Stimulated activated CD8-positive, alpha-beta memory T cell treated with anti-CD3 and anti-CD28 coated beads, Interleukin-7, amount 100 ng/mL, for 1 hour (primary cell): ENCODE data around the gene KRT2.

Experiments used
- DNase-seq, 2 donors: peaks; one replicate each; pipeline ENCODE4 v3.0.0-alpha.2; 2020; ENCODE audit warnings: low read depth in 2 of 2

The KRT2 gene

DNA sequence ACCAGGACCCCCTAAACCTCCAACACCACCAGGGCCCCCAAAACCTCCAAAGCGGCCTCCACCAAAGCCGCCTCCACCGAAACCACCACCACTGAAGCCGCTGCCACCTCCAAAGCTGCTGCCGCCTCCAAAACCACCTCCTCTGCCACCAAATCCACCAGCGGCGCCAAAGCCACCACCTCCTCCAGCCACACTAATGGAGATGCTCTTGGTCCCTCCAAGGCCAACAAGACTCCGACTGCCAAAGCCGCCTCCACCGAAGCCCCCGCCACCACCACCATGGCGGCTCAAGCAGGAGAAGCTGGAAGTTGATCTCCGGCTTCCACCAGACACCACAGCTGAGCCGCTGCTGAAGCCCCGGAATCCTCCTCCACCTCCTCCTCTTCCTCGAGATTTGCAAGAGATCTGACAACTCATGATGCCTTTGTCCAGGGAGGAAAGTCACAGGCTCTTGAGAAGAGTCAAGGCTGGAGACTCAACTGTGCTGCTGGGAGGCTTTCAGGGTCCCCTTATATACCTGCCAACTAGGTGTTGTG, at the start of gene KRT2:
Gene KRT2, minus strand, starts transcription at position 486 of the 536 bp plus-strand sequence. Its CDS starts 69 bp downstream, at position 417.
- no peak for DNase-seq

DNA sequence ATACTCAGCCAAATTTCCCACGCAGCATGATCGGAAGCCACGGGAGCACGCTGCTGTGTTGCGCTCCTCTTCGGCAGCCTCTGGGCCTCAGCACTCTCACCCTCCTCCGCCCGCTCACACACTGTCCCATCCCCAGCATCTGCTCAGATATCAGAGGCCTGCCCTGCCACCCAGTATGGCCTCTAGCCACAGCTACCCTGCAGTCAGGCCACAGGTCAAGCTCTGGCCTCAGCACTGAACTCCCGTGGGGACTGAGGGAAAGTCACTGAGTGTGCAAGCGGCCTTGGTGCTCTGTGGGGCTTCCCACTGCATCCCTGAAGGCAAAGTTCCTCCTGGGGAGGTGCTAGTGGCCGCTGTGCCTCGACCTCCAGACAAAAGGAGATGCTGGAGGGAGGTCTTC, 49.3 kb upstream of the KRT2 start:
- no peak for DNase-seq

DNA sequence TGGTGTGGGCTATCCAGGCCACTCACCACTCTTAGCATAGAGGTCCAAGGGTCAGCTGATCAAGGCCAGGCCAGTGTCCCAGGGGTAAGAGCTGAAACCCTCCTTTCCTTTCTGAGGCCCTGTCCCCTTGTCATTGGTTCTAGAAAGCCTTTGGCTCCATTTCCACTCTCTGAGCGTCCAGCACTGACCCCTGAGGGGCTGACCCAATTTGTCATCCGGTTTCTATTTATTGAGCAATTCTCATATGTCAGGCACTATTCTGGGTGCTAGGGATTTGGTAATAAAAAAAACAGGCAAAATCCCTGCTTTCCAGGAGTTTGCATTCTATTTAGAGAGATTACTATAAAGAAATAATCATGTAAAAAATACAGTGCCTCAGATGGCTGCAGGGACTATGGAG, 47.9 kb upstream of the KRT2 start:
- no peak for DNase-seq

DNA sequence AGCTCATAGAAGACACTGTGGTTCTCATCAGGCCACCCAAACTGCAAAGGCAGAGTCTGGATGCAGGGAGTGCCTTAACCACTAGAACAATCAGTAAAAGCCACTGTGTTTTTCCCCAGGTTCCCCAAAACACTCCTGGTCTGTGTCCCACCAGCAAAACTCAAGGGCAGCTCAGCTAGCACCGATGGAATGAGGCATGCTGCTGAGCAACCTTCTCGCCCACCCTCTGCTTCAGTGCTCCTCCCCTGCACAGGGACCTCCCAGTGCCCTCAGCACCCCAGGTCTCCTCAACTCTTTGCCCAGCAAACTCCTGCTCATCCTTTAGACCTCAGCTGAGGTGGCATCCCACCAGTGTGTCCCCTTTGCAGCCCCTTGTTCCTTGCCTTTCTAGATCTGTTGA, 47.4 kb upstream of the KRT2 start:
- DNase-seq: no peak

DNA sequence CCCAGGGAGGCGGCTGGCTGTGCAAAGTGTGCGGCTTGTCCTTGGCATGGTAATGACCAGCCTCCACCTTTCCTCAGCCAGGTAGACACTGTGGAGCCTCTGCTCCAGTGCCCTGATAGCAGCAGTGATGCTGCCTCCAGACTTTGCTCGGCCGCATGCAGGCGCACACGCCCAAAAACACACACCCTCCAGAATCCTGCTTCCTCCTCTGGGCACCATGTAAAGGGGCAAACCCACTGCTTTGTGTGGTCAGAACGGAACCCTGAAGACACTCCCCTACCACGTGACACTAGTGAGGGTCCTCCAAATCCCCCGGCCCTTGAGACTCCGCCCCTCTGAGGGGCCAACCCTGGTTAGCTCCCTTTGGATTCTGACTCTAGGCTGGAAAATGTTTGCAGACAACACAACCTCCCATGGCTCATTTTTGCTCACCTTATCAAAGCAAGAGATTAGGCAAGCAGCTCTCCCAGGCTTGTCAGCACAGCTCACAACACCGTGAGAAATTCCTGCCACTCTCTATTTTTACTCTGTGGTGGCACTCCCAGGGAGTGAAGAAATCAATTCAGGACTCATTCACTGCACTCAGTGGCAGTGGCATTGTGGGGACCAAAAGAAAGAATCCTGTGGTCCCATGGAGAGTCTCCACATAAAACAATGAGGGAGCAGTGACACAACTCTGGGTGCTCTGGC, 46.8 kb upstream of the KRT2 start:
- no peak for DNase-seq

DNA sequence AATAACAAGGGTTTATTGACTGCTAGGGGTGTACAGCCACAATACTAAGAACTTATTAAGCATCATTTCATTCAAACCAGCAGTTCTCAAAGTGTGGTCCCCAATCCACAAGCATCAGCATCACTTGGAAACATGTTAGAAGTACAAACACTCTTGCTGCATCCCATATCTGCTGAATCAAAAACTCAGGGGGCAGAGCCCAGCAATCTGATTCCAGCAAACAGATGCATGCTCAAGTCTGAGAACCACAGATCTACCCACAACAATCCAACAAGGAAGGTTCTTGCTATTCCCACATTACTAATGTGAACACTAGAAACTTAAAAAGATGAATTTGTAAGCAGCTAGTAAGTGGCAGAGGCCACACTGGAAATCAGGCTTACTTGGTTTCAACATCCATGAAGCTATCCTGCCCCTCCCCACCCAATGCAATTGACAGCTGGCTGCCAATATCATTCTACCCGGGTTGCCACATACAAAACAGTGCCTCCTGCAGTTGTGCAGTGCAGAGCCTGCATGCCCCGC, 45.1 kb upstream of the KRT2 start:
- DNase-seq: no peak

DNA sequence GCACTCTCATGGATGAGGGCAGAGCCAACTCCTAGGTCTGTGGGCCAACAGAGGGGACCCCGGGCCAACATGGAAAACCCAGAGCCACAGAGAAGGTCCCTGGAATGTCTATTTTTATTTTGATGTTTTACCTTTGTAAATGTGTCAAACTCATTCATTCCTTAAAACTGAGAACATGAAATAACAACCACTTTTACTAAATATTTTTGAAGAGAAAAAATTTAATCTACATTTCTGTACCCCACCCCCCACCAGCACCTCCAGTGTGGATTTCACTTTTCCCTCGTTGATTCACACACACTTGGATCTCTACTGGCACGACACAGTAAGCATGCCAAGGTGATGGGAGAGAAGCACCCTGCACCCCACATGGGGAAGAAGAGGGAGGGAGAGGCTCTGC, 44.6 kb upstream of the KRT2 start:
- DNase-seq: no peak

DNA sequence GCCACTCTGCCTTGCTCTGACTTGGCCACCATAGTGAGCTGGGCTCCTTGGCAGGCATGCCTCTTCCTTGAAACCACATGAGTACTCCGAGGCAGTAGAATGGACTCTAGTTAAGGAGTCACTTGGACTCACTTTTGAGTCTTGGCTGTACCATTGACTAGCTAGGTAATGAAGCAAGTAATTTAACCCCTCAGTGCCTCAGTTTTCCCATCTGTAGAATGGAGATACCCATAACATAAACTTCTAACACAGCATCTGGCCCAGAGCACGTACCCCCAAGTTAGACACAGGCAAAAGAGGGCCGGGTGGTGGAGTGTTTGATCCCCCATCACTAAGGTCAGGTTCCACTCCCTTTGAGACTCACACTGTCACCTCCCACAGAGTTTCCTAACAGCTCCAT, 43.0 kb upstream of the KRT2 start:
- DNase-seq: no peak

DNA sequence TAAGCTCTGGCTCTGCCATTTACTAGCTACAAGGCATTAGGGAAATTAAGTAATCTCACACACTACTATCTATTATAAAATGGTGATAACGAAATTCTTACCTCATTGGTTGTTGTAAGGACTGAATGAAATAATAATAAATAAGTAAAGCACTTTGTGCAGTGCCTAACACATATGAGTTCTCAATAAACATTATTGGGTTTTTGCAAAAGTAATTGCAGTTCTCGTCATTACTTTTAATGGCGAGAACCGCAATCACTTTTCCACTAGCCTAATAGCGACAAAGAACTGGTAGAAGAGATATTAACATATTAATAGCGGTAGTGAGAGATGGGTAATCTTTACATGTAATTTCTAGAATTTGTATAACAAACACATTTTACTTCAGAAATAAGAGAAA, 42.1 kb upstream of the KRT2 start:
- no peak for DNase-seq

DNA sequence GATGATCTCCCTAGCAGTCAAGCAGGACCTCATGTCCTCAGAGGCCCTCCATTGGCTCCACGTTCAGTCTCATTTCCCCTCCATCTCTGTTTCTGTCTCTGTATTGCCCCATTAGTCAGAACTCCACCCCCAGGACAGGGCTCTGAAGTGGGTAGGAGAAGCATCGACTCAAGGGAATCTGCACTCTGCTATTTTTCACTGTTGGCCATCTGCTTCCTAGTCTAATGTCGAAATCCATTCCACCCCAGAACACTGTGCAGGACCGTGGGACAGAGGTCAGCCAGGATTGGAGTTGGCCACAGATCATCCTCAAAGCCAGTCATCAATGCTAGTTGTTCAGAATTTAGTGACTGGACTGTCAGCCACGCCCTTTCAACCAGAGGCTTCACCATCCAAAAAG, 41.2 kb upstream of the KRT2 start:
- DNase-seq: no peak

DNA sequence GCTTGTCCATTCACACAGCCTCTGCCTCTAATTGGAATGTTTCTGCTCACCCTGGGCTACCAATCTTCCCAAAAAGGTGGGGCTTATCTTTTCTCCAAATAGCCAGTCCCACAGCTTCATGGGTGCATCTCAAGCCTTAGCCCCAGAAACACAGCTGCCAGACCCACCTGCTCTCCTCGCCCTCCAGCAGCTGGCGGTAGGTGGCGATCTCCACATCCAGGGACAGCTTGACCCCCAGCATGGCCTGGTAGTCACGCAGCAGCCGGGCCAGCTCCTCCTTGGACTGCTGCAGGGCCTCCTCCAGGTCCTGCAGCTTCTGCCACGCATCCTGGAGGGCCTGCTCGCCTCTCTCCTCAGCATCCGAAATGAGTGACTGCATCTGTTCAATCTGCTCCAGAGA, 40.2 kb upstream of the KRT2 start:
- DNase-seq: no peak

DNA sequence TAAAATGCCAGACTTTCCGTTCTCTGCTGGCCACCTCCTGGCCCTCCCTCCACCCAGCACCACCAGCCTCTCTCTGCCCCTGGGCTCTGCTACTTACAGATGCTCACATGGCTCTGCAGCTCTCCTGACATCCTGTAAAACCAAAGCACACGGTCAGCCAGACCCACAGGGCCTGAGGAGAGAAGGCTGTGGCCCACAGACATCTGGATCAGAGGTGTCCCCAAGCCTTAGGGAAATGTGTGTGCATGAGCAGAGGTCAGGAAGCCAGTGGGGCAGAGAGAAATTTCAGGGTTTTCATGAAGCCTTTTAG, 39.8 kb upstream of the KRT2 start:
- no peak for DNase-seq

DNA sequence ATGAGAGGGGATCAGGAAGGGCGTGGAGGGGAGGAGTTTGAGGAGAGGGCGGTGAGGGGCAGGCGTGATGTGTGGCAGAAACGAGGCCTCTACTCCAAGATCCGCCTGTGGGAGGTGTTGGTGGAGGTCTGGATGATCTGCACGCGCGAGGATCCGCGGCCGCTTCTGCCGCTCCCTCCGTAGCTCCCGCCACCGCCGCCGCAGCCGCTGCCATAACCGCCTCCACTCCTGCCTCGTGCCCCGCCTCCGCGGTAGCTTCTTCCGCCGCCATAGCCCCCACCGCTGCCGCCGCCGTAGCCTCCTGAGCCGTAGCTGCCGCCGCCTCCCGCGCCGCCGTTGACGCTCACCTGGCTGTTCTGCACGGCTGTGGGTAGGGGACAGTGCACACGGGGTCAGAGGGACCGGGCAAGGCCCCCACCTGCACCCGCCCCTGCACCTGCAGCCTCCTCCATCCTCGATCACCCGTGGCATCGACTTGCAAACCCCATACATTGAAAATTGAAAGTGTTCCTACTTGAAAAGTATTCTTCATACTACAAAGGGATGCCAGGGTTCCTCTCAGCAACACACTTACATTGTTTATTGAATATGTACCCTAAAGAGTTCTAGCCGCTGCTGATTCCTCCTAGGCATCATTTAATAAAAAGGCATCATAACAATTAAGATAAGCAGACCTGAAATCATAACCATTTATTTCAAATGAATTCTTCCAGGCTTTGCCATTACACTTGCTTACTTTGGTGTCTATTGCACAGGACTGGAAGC, 39.2 kb upstream of the KRT2 start:
- peak; percentile 14 to 31 for DNase-seq

DNA sequence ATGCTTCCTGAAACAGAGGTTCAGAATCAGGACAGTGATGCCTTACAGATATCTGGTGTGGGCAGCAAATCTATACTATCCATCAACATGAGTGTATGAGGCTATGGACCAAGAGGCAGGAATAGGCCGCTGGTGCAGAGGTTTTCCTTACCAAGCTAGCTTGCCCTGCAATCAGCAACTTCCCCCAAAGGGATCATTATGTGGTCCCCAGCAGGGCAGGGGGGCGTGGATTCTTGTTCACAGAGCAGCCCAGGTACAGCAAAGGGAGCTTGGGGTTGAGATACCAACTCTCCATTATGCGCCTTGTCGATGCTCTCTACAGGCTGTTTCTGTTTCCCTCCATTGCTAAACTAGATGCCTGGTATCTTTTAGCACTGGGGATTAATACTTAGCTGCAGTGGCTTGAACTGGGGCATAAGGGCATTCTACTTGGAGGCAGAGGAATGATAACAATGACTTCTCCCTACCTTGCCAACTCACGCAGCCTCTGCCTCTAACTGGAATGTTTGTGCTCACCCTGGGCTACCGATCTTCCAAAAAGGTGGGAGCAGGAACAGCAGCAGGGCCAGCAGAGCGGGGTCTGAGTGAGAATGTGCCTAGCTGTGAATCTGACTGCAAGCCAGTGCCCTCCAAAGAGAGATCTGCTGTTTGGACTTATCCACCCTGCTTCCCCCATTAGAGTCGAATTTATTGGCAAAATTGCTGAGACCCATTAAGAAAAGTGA, 38.5 kb upstream of the KRT2 start:
- DNase-seq: no peak

DNA sequence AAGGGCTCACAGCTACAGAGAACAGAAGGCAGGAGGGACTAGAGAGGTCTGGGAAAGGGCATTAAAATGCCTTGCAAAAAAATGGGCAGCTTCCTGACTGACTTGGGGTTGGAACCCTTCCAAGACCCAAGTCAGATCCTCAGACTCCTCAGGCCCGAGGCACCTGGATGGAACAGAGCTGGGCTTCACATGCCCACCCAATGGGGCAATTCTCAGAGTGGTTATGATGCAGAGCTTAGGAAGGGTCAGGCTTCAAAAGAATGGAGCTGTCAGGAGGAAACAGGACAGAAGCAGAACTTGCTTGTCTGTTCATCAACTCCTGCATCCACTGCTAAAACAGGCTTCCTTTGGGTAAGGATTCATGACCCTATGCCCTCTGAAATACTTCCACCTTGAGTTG, 37.9 kb upstream of the KRT2 start:
- DNase-seq: no peak

DNA sequence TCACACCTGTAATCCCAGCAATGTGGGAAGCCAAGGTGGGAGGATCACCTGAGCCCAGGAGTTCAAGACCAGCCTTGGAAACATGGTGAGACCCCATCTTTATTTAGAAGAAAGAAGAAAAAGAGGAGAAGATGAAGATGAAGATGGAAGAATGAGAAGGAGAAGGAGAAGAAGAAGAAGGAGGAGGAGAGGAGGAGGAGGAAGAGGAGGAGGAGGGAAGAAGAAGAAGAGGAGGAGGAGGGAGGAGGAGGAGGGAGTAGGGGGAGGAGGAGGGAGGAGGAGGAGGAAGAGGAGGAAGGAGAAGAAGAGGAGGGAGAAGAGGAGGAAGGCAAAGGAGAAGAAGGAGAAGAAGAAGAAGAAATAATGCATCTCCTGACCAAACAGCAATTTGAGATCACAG, 37.2 kb upstream of the KRT2 start:
- no peak for DNase-seq

DNA sequence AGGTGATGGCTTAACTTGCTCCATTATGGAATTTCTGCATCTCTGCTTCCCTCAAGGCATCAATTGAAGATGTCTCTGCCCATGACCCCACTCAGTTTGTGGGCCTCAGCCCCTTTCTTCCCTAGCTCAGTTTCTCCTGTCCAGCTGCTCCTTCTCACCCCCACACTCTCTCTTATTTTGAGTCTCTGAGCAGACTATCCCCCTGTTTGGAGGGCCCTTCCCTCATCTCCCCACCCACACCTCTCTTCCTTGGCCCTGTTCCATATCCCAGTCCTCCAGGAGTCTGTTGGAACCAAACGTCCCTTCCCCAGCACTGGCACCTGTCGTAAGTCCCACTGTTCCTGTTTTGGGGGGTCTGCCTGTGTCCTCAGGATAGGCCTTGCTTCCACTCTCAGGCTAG, 36.5 kb upstream of the KRT2 start:
- no peak for DNase-seq

DNA sequence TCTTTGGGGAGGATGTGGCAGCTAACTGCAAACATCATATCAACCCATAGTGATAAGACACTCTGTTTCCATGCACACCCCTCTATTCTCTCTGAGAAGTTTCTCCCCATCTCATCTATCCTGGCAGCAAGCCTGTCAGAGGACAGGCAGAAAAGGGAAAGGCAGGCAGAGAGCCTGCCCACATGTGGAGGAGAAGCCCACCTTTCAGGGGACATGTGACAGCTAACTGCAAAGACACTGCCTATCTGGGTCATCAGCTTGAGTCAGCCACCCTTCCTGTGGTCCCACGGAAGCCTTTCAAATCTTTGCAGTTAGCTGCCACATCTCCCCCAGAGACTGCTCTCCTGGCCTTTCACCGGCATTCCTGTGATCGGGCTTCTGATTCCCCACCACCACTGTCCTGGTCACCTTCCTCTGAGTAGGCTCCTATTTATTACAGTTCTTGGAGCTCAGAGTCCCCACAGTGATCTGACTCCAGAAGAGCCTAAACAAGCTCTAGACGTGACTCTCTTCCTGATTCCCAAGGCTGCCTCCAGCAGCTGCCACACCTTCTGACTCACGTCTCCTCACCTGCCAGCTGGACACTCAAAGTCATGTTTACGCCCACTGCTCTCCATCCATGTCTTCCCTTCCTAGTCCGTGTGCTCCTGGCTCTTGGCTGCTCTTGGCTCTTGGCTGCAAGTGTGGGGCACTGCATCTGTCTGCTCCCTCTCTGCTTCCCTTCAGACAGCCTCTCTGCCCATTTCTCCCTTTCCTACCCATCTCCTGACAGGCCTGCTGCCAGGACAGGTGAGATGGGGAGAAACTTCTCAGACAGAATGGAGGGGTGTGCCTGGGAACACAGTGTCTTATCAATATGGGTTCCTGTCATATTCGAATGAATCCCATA, 35.7 kb upstream of the KRT2 start:
- DNase-seq: no peak

DNA sequence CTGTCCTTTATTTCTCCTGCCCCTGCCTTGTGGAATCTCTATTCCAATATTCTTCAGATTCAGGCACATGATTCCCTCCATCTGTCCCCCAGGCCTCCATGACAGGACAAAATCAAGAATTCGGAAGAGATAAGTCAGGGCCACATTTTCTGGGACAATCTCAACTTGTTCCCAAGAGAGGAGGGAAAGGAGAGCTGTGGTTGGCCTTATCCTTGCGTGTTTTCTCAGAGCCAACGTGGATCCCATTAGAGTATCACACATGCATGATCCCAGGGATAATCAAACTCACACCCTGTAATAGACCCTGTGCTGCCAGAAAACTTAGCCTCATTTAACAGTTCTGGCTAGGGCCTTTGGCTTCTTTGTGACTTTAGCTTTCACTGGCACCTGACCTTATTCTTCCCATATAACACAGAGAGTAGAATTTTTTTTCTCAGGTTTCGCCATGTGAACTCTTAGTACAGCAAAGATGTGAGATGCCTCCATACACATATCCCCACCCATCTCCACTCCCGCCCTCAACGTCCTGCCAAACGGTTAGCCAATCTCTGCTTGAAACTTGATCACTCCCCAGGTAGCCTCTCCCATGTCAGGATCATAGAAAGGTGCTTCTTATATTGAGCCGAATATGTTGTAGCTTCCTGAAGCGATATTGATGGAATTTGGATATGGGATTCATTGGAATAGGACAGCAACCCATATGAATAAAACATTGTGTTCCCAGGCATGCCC, 34.9 kb upstream of the KRT2 start:
- DNase-seq: no peak

DNA sequence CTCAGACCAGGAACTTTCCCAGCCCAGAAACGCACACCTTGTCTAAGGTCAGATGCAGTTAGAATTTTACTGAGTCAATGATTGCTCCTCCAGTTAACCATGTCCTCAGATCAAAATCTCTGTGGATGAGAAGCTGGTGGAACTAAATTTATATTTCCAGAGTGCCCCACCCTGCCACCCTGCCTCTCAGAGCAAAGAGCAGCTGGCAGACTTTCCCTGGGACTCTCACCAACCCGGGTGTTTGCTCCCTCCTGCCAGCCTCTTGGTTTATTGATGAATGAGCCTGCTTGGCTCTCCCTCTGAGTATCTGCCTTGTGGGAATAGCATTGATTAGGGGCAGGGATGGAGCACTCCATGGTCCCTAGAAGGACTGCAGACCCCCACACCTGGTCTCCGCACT, 34.1 kb upstream of the KRT2 start:
- DNase-seq: no peak

DNA sequence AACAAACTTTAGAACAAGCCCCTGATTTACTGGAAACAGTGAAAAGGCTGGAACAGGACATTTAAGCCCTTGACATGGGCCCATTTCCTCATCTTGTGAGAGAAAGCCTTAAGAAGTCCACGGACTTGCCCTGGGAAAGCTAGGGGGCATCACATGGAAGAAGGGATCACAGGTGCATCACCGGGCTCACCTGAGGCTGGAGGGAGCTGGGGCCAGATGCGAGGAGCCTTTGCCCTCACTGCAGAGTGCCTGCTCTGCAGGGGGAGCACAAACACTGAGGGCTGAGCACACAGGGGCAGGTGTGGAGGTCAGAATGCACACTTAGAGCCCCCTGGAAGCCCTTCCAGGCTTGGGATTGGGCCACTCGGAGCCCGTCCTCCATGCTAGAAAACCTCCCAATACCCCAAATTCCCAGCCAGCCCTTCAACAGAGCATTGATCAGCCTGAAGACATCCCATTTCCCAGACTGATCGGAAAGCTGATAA, 33.4 kb upstream of the KRT2 start:
- DNase-seq: no peak
